Activated CD4-positive, alpha-beta T cell treated with anti-CD3 and anti-CD28 coated beads, Interleukin-2, amount 10 ng/mL, durations not matched to agents 7 days and 5 days (primary cell): ENCODE measurements around the gene IFT22. TPM values are rescaled to one million over a fixed set of nuclear protein-coding genes. Genes with fewer than 3 reads are reported as not detected.
"Not testable (repeated sequence)": the region's sequence is repeated elsewhere in the genome, so short reads cannot be mapped to it uniquely, and the experiment has no call there.

Source experiments
- CTCF ChIA-PET: fragments of 350-600 bp; sonication (Branson Sonifier 250); formaldehyde crosslinking; loops from one replicate; lab custom pipeline; 2021; ENCODE audit warnings: antibody characterized with exemption; lab: Charles Lee
- POLR2A ChIA-PET: fragments of 350-600 bp; sonication (Branson Sonifier 250); formaldehyde crosslinking; loops from one replicate; lab custom pipeline; 2021; ENCODE audit warnings: antibody characterized with exemption; lab: Charles Lee
- DNase-seq: peaks from one replicate; pipeline ENCODE4 v3.0.0-alpha.2; 2020
- H3K27ac Mint-ChIP-seq: one replicate; pipeline ENCODE4 v1.8.0; 2021; ENCODE audit warnings: mild to moderate bottlenecking, moderate library complexity, mixed read lengths
- H3K27me3 Mint-ChIP-seq: one replicate; pipeline ENCODE4 v1.8.0; 2021; ENCODE audit warnings: mixed read lengths
- H3K36me3 Mint-ChIP-seq: one replicate; pipeline ENCODE4 v1.8.0; 2021; ENCODE audit warnings: low read depth, mixed read lengths
- H3K4me1 Mint-ChIP-seq: one replicate; pipeline ENCODE4 v1.8.0; 2021; ENCODE audit warnings: mixed read lengths
- H3K4me3 Mint-ChIP-seq: one replicate; pipeline ENCODE4 v1.8.0; 2021; ENCODE audit warnings: mild to moderate bottlenecking, moderate library complexity, mixed read lengths
- H3K9me3 Mint-ChIP-seq: one replicate; pipeline ENCODE4 v1.8.0; 2021; ENCODE audit warnings: mixed read lengths
- total RNA-seq, 2 experiments: library from RNA; stranded (reverse); gene quantifications; one replicate each; pipeline ENCODE4 v1.2.3, GENCODE V29; 2021

Gene IFT22
- total RNA-seq, 2 experiments from 2014 or later, result 9.8 to 11.3 TPM

- no peak overlapping the region for H3K4me3 Mint-ChIP-seq
- H3K36me3 Mint-ChIP-seq, result no peaks in the 10 kb centered on the region
- H3K27me3 Mint-ChIP-seq, result peaks cover 19% of the 10 kb centered on the region
- peaks cover 9% of the 10 kb centered on the region for H3K4me1 Mint-ChIP-seq
- no peak for DNase-seq
- POLR2A ChIA-PET, result no interaction called here
- H3K27ac Mint-ChIP-seq, result no peak overlapping the region
- CTCF ChIA-PET, result interaction anchor here (0.6 kb wide), 1 partner anchor 512 kb away, joined by 3 read pairs; no protein-coding TSS in a partner anchor
- no peaks in the 10 kb centered on the region for H3K9me3 Mint-ChIP-seq
Observed at GRCh38 chr7:101288439-101288838, 33.2 kb downstream of the IFT22 start.

GRCh38 chr7:101287032-101287431 lies 34.6 kb downstream of the IFT22 start:
- H3K27ac Mint-ChIP-seq, result no peak overlapping the region
- no peak overlapping the region for H3K4me3 Mint-ChIP-seq
- H3K9me3 Mint-ChIP-seq, result no peaks in the 10 kb centered on the region
- DNase-seq, result no peak
- ChIA-PET CTCF (no interaction called here), POLR2A (no interaction called here)
- H3K27me3 Mint-ChIP-seq, result peaks cover 15% of the 10 kb centered on the region
- H3K4me1 Mint-ChIP-seq, result peaks cover 16% of the 10 kb centered on the region
- no peaks in the 10 kb centered on the region for H3K36me3 Mint-ChIP-seq

GRCh38 chr7:101285880-101286279 lies 35.7 kb downstream of the IFT22 start:
- POLR2A ChIA-PET, H3K27ac Mint-ChIP-seq, H3K36me3 Mint-ChIP-seq, DNase-seq, H3K9me3 Mint-ChIP-seq, H3K4me3 Mint-ChIP-seq: not testable (repeated sequence)
- CTCF ChIA-PET, result interaction anchor here (1.1 kb wide), 2 partner anchors 142 to 430 kb away, joined by 3 to 4 read pairs; no protein-coding TSS in a partner anchor
- Mint-ChIP-seq H3K27me3 (peaks cover 15% of the 10 kb centered on the region), H3K4me1 (peaks cover 16% of the 10 kb centered on the region)

GRCh38 chr7:101285171-101285570 lies 36.4 kb downstream of the IFT22 start:
- no peak for DNase-seq
- H3K27ac Mint-ChIP-seq, result no peak overlapping the region
- no peaks in the 10 kb centered on the region for H3K9me3 Mint-ChIP-seq
- no peaks in the 10 kb centered on the region for H3K36me3 Mint-ChIP-seq
- CTCF ChIA-PET, result interaction anchor here (0.6 to 1.1 kb wide), 3 partner anchors 141 to 429 kb away, joined by 3 to 4 read pairs (median 3); no protein-coding TSS in a partner anchor
- POLR2A ChIA-PET, result no interaction called here
- peaks cover 16% of the 10 kb centered on the region for H3K4me1 Mint-ChIP-seq
- H3K4me3 Mint-ChIP-seq, result no peak overlapping the region
- peaks cover 13% of the 10 kb centered on the region for H3K27me3 Mint-ChIP-seq

DNA sequence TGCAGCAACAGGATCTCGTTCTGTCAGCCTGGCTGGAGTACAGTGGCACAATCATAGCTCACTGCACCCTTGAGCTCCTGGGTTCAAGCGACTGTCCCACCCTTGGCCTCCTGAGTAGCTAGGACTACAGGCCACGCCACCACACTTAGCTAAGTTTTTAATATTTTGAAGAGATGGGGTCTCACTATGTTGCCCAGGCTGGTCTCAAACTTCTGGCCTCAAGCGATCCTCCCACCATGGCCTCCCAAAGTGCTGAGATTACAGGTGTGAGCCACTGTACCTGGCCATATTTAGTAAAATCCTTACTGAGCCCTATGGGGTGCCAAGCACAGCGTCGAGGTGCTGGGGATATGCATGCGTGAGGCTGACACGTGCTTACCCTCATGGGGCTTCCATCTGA lies 40.7 kb downstream of the IFT22 start:
- DNase-seq, H3K27ac Mint-ChIP-seq, H3K4me1 Mint-ChIP-seq, H3K27me3 Mint-ChIP-seq, H3K4me3 Mint-ChIP-seq, POLR2A ChIA-PET, H3K9me3 Mint-ChIP-seq, H3K36me3 Mint-ChIP-seq: not testable (repeated sequence)
- CTCF ChIA-PET, result interaction anchor here (1.4 kb wide), 1 partner anchor 13 kb away, joined by 3 read pairs; no protein-coding TSS in a partner anchor

DNA sequence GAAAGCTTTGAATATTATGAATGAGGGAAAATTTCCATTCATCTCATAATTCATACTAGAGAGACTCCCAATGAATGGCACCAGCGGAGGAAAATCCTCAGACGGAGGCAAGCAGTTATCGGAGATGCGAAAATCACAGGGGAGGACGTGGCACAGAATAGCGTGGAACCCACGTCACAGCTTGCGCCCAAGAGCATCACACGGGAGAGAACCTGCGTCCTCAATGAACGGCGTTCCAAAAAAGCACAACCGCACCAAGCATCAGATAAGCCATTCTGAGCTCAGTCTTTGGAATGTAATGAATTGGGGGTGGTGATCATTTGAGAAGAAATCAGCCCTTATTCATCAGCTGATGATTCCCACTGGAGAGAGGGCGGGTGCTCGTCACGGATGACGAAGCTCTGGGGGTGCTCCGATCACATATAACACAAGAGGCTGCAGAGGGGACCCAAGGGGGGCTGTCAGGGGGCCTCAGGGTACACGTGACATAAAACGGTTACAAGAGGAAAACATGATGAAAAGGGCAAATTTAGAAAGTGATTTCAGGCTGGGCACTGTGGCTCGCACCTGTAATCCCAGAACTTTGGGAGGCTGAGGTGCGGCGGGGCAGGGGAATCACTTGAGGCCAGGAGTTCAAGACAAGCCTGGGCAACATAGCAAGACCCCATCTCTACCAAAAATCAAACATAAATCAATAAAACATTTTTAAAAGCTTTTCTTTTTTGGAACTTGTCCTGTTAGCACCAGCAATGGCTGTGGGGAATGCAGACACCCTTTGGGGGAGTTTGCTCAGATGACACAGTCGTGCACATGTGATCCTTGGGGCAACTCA lies 42.9 kb downstream of the IFT22 start:
- DNase-seq, result no peak
- ChIA-PET CTCF (interaction anchor here (0.6 kb wide), 1 partner anchor 35 kb away, joined by 3 read pairs; no protein-coding TSS in a partner anchor), POLR2A (no interaction called here)
- H3K4me3 Mint-ChIP-seq, result no peak overlapping the region
- H3K9me3 Mint-ChIP-seq, result no peaks in the 10 kb centered on the region
- H3K36me3 Mint-ChIP-seq, result no peaks in the 10 kb centered on the region
- H3K27me3 Mint-ChIP-seq, result peaks cover 6% of the 10 kb centered on the region
- H3K27ac Mint-ChIP-seq, result no peak overlapping the region
- H3K4me1 Mint-ChIP-seq, result peaks cover 7% of the 10 kb centered on the region

DNA sequence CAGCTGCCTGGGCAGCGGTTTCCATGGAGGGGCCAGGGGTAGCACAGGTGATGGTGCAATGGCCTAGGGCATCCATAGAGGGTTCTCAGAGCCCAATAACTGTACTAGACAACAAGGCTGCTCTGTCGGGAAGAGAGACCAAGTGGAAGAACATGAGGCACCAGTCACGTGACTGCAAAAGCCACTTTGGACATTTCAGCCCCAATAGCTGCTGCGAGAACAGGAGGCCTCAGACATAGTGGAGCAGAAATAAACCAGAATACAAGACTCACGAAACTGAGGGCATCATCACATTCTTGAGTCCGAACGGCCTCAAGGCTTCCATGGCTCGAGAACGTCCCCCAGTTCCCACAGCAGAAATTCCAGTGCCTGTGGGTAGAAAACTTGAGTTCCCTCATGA lies 44.5 kb downstream of the IFT22 start:
- no peak overlapping the region for H3K27ac Mint-ChIP-seq
- no peak for DNase-seq
- H3K36me3 Mint-ChIP-seq, result no peaks in the 10 kb centered on the region
- no peaks in the 10 kb centered on the region for H3K4me1 Mint-ChIP-seq
- ChIA-PET CTCF (interaction anchor here (1.4 kb wide), 1 partner anchor 60 kb away, joined by 3 read pairs; the partner anchor contains the start of genes PLOD3 and ZNHIT1), POLR2A (no interaction called here)
- H3K27me3 Mint-ChIP-seq, result peaks cover 6% of the 10 kb centered on the region
- no peaks in the 10 kb centered on the region for H3K9me3 Mint-ChIP-seq
- H3K4me3 Mint-ChIP-seq, result no peak overlapping the region

DNA sequence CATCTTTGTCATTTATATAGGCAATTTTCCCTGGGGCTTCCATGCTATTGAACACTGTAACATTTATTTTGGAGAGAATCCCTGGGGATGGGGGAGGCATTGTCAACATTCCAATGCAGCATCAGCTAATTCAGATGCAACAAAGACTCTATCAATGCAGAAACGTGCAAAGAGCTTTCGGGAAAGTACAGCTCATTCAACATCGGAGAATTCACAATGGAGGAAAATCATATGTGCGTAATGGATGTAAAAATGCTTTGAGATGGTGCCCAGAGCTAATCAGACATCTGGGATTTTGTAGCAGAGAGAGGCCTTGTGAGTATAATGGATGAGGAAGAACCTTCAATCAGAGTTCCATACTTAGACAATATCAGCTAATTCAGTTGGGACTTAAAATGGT lies 48.4 kb downstream of the IFT22 start:
- Mint-ChIP-seq H3K27ac (no peak overlapping the region), H3K36me3 (no peaks in the 10 kb centered on the region), H3K27me3 (peaks cover 11% of the 10 kb centered on the region), H3K9me3 (no peaks in the 10 kb centered on the region), H3K4me3 (no peak overlapping the region), H3K4me1 (no peaks in the 10 kb centered on the region)
- no peak for DNase-seq
- ChIA-PET POLR2A (no interaction called here), CTCF (interaction anchor here (1.1 kb wide), 1 partner anchor 103 kb away, joined by 3 read pairs; no protein-coding TSS in a partner anchor)

DNA sequence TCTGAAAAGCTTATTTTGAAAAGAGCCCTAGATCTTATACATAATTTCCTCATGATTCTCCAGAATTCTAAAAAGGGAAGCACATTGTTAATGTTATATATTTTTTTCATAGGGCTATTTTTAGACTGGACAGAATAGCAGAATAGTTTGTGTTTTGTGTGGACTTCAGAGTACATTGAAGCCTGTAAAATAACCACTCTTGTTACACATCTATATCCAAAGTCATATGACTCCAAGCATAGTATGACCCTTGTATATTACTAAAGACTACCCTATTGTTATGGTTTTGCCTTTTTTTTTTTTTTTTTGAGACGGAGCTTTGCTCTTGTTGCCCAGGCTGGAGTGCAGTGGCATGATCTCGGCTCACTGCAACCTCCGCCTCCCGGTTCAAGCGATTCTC lies 50.6 kb downstream of the IFT22 start:
- Mint-ChIP-seq H3K4me3 (no peak overlapping the region), H3K36me3 (no peaks in the 10 kb centered on the region), H3K27me3 (peaks cover 8% of the 10 kb centered on the region), H3K4me1 (no peaks in the 10 kb centered on the region), H3K27ac (no peak overlapping the region), H3K9me3 (no peaks in the 10 kb centered on the region)
- no peak for DNase-seq
- ChIA-PET POLR2A (no interaction called here), CTCF (interaction anchor here (0.6 to 1.6 kb wide), 2 partner anchors 12 to 635 kb away, joined by 4 to 7 read pairs; no protein-coding TSS in a partner anchor)

DNA sequence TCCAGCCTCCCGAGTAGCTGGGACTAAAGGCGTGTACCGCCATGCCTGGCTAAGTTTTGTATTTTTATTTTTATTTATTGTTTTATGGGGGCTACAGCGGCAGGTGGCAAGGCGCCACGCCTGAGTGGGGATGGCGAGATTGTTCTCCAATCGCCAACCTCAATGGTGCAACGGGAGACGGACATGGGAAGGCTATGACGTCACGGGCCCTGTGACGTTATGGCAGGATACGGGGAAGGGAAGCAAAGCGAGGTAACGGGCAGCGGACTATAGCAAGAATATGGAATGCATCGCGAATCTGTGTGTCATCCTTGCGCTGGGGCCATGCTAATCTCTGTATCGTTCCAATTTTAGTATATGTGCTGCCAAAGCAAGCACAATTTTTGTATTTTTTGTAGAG lies 51.9 kb downstream of the IFT22 start:
- no peaks in the 10 kb centered on the region for H3K36me3 Mint-ChIP-seq
- CTCF ChIA-PET, result interaction anchor here (1.6 kb wide), 1 partner anchor 13 kb away, joined by 7 read pairs; no protein-coding TSS in a partner anchor
- no peak for DNase-seq
- POLR2A ChIA-PET, result no interaction called here
- peaks cover 8% of the 10 kb centered on the region for H3K27me3 Mint-ChIP-seq
- no peaks in the 10 kb centered on the region for H3K9me3 Mint-ChIP-seq
- H3K4me3 Mint-ChIP-seq, result no peak overlapping the region
- H3K4me1 Mint-ChIP-seq, result no peaks in the 10 kb centered on the region
- no peak overlapping the region for H3K27ac Mint-ChIP-seq

- Mint-ChIP-seq H3K4me1 (no peaks in the 10 kb centered on the region), H3K27me3 (peaks cover 3% of the 10 kb centered on the region), H3K36me3 (no peaks in the 10 kb centered on the region), H3K27ac (no peak overlapping the region), H3K4me3 (no peak overlapping the region), H3K9me3 (no peaks in the 10 kb centered on the region)
- no peak for DNase-seq
- CTCF ChIA-PET, result interaction anchor here (1.3 kb wide), 1 partner anchor 11 kb away, joined by 5 read pairs; no protein-coding TSS in a partner anchor
- POLR2A ChIA-PET, result no interaction called here
Observed at GRCh38 chr7:101265622-101266516, 55.7 kb downstream of the IFT22 start.

DNA sequence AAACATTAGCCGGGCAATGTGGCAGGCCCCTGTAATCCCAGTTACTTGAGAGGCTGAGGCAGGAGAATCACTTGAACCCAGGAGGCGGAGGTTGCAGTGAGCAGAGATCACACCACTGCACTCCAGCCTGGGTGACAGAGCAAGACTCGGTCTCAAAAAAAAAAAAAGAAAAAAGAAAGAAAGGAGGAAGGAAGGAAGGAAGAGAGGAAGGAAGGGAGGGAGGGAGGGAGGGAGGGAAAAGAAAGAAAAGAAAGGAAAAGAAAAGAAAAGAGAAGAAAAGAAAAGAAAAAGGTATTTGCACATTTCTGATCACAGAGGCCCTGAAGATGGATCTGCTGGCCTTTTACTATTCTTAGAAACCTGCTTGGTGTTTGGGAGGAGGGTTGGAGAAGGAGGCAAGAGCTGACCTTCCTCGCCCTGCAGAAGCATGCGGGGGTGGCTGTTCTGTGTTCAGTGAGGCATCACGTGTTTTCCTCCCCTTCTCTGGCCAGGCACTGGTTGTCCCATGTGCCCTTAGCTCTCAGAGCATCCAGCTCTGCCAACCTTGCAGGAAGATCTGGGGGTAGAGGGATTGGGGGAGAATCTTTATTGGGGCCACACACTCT lies 57.4 kb downstream of the IFT22 start:
- DNase-seq, CTCF ChIA-PET, H3K4me3 Mint-ChIP-seq, H3K4me1 Mint-ChIP-seq, POLR2A ChIA-PET, H3K27me3 Mint-ChIP-seq, H3K9me3 Mint-ChIP-seq, H3K27ac Mint-ChIP-seq, H3K36me3 Mint-ChIP-seq: not testable (repeated sequence)
